HK-2 (cell line): ENCODE data around the gene GPR137B.
A peak's percentile ranks its signal among the peaks of the same experiment; 100 is the strongest.

Experiments used
- DNase-seq: peaks from one replicate; pipeline ENCODE4 v3.0.0-alpha.2; 2018; ENCODE audit not compliant: unreplicated experiment

GPR137B gene

DNA sequence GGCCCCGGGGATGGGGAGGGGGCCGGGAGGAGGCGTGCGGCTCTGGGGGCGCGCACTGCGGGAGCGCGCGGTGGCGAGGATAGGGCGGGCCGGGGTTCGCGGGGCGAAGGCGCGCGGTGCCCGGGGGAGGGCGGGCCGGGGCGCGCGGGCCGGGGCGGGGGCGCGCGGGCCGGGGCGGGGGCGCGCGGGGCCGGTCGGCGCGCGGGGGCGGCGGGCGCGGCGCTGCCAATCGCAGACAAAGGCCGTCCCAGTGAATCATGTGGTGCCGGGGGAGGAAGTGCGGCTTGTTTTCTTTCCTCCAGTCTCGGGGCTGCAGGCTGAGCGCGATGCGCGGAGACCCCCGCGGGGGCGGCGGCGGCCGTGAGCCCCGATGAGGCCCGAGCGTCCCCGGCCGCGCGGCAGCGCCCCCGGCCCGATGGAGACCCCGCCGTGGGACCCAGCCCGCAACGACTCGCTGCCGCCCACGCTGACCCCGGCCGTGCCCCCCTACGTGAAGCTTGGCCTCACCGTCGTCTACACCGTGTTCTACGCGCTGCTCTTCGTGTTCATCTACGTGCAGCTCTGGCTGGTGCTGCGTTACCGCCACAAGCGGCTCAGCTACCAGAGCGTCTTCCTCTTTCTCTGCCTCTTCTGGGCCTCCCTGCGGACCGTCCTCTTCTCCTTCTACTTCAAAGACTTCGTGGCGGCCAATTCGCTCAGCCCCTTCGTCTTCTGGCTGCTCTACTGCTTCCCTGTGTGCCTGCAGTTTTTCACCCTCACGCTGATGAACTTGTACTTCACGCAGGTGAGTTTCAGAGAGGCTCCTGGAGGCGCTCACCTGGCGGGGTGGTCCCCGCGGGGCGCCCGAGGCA is at the start of gene GPR137B:
Gene GPR137B (plus strand): TSS at position 287 of the 851 bp plus-strand sequence. CDS start 84 bp downstream, at position 371.
- peak; percentile 60 for DNase-seq

- no peak for DNase-seq
Observed at GRCh38 chr1:236092899-236093298, 49.4 kb upstream of the GPR137B start.

GRCh38 chr1:236095705-236096520 is 46.4 kb upstream of the GPR137B start:
- no peak for DNase-seq

- peak; percentile 10 for DNase-seq
Observed at GRCh38 chr1:236096660-236097482, 45.5 kb upstream of the GPR137B start.

- no peak for DNase-seq
Observed at GRCh38 chr1:236098267-236098666, 44.1 kb upstream of the GPR137B start.

DNA sequence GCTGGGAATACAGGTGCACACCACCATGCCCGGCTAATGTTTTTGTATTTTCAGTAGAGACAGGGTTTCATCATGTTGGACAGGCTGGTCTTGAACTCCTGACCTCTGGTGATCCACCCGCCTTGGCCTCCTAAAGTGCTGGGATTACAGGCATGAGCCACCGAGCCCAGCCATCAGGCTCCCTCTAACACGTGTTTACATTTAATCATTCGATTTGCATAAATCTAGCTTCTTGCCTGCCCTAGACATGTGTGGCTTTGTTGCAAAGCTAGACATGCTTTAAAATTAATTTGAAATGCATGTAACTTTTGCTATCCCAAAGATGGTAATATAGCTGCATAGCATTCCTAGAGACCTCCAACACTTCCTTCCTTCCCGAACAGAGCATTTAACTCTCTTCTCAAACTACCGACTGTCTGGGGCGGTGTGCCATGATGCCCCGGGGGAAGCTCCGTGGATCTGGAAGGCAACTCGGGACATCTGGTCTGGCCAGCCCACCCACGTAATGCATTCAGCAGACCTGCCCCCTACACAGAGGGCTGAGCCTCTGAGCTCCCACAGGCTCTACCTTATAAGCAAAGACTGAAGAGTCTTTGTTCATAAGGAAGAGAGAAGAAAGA is 42.9 kb upstream of the GPR137B start:
- no peak for DNase-seq

GRCh38 chr1:236100799-236101198 is 41.5 kb upstream of the GPR137B start:
- no peak for DNase-seq

DNA sequence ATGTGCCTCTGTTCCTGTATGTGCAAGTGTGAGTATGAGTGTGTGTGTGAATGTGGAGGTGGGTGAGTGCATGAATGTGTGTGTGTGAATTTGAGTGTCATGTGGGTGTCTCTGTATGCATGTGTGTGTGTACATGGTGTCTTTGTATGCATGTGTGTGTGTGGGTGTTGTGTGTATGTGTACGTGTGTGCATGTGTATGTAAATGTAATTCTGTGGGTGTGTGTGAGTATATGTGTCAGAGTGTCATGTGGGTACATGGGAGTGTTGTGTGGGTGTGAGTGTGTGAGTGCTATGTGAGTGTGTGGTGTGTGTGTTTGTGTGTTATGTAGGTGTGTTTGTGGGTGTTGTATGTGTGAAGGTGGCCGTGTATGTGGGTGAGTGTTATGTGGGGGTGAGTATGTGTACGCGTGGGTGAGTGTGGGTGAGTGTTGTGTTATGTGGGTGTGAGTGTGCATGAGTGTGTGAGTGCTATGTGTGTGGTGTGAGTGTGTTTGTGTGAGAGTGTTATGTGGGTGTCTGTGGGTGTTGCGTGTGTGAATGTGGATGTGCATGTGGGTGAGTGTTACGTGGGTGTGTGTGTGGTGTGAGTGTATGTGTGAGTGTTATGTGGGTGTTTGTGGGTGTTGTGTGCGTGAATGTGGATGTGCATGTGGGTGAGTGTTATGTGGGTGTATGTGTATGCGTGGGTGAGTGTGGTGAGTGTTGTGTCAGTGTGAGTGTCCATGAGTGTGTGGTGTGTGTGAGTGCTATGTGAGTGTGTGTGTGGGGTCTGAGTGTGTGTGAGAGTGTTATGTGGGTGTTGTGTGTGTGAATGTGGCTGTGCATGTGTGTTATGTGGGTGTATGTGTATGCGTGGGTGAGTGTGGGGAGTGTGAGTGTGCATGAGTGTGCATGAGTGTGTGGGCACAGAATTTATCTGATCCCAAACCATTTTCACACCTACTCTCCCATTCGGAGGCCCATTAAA is 40.8 kb upstream of the GPR137B start:
- DNase-seq = no peak

GRCh38 chr1:236102611-236103010 is 39.7 kb upstream of the GPR137B start:
- DNase-seq = no peak

GRCh38 chr1:236103059-236103458 is 39.3 kb upstream of the GPR137B start:
- no peak for DNase-seq

DNA sequence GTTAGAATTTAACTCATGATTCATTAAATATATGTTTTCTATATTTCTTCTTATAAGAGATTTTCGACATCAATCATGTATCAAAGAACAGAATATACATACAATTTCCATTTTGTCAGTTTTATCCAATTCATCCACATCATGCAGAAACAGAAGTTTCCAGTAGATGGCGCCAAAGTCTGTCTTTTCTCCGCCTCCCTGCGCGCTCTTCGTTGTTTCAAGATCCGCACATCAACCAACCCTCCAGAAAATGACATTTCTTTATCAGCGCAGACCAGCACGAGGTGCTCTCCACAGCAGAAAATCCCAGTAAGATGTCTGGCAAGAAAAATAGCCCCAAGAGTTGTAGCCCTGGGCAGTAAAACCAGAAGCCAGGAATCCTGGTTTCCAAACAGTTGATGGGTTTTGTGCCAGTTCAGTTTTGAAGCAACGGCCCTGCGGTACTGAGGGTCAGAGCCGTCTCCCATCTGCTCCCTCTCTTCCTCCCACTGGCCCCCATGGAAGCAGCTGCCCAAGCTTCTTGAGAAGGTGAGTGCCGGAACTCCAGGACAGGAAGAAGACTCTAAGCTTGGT is 38.6 kb upstream of the GPR137B start:
- peak; percentile 54 for DNase-seq

DNA sequence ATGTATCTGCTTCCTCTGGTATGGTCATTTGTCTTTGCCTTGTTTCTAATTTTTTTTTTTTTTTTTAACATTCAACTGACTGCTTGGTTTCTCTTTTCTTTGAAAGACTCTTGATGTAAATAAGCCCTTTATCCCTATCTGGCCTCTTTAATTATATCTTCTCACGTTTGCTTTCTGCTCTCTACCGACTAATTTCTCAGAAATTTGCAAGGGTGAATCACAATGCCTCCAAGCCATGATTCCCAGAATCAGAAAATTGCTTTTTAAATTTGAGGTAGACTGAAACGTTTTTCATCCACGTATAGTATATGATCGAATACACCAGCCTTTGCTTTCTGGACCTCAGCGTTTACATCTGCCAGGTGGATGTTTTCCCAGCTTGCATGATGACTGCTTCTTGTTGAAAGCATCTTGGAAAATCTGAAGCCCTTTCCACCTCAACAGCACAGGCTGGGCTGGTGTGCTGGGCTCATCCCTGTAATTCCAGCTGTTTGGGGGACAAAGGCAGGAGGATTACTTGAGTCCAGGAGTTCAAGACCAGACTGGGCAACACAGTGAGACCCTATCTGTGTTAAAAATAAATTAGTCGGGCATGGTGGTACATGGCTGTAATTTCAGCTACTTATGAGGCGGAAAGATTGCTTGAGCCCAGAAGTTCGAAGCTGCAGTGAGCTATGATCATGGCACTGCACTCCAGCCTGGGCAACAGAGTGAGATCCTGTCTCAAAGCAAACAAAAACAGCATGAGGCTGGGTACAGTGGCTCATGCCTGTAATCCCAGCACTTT is 35.0 kb upstream of the GPR137B start:
- DNase-seq = no peak

GRCh38 chr1:236108027-236108648 is 34.2 kb upstream of the GPR137B start:
- no peak for DNase-seq

- no peak for DNase-seq
Observed at GRCh38 chr1:236110137-236110536, 32.2 kb upstream of the GPR137B start.

- DNase-seq = no peak
Observed at GRCh38 chr1:236111527-236112331, 30.6 kb upstream of the GPR137B start.

- DNase-seq = no peak
Observed at GRCh38 chr1:236112332-236112627, 30.1 kb upstream of the GPR137B start.

DNA sequence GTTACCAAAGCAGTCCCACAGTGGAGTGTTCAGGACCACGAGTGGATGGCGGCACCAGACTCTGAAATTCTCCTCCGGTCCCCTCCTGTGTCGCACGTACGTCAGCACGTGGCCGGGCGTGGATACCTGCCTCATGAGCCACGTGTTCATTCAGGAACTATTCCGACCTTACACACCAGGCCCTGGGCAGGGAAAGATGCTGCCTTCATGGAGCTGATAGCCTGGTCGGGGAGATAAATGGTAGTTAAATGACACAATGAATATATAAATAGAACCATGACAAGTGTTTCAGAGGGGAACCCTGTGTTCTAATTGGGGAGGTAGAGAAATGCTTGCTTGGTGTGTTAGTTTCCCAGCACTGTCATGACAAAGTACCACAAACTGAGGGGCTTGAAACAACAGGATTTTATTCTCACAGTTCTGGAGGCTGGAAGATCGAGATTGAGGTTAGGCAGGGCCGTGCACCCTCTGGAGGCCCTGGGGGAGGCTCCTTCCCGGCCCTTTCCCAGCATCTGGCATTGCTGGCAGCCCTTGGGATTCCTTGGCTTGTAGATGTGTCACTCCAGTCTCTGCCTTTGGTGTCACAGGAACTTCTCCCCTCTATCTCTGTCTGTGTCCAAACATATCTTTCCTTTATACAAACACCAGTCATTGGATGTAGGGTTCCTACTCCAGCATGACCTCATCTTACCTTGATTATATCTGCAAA is 28.9 kb upstream of the GPR137B start:
- DNase-seq = no peak
